HepG2 (cell line): Measurements from ENCODE around the gene MC1R. TPM values are rescaled to one million over a fixed set of nuclear protein-coding genes. Genes with fewer than 3 reads are reported as not detected.

Experiments used
- ATF4 ChIP-seq, 2 experiments: fragments of 450-650 bp in 1 of 2; sonication (generic) in 1 of 2; formaldehyde crosslinking; IDR thresholded peaks; 2 replicates each; pipeline versions ENCODE4 v1.5.0 to v1.8.0; 2020 to 2022; ENCODE audit warnings: mild to moderate bottlenecking in 1 of 2, missing genetic modification reagents in 1 of 2
- ELK4 ChIP-seq: sonication (generic); formaldehyde crosslinking; IDR thresholded peaks from 2 replicates; pipeline ENCODE4 v1.9.0; 2021; ENCODE audit warnings: missing genetic modification reagents, borderline replicate concordance
- GPN1 ChIP-seq: sonication (generic); formaldehyde crosslinking; IDR thresholded peaks from 2 replicates; pipeline ENCODE4 v1.5.1; 2020; ENCODE audit warnings: missing genetic modification reagents, borderline replicate concordance
- HBP1 ChIP-seq: IDR thresholded peaks from 2 replicates; pipeline ENCODE4 v1.6.1; 2016; ENCODE audit warnings: low read depth, control low read depth
- HMGXB3 ChIP-seq: sonication (generic); formaldehyde crosslinking; IDR thresholded peaks from 2 replicates; pipeline ENCODE4 v1.4.0; 2020; ENCODE audit warnings: missing genetic modification reagents, borderline replicate concordance
- HOXA7 ChIP-seq: sonication (generic); formaldehyde crosslinking; IDR thresholded peaks from 2 replicates; pipeline ENCODE4 v1.8.1; 2022; ENCODE audit warnings: mild to moderate bottlenecking, missing genetic modification reagents, moderate library complexity
- ISX ChIP-seq: sonication (generic); formaldehyde crosslinking; conservative IDR thresholded peaks from 2 replicates; pipeline ENCODE4 v1.5.0; 2020; ENCODE audit warnings: missing genetic modification reagents
- JUND ChIP-seq: sonication (generic); formaldehyde crosslinking; IDR thresholded peaks from 2 replicates; pipeline ENCODE4 v1.8.0; 2022; ENCODE audit warnings: mild to moderate bottlenecking, missing genetic modification reagents
- KAT2B ChIP-seq: fragments of 150-350 bp; IDR thresholded peaks from 2 replicates; pipeline ENCODE4 v1.6.1; 2014; ENCODE audit warnings: low read depth, low read length, borderline replicate concordance
- KDM5B ChIP-seq: sonication (generic); formaldehyde crosslinking; IDR thresholded peaks from 2 replicates; pipeline ENCODE4 v1.4.0; 2020; ENCODE audit warnings: missing genetic modification reagents, mild to moderate bottlenecking, borderline replicate concordance
- MIER2 ChIP-seq: IDR thresholded peaks from 2 replicates; pipeline ENCODE4 v1.6.1; 2016; ENCODE audit warnings: missing biosample characterization, missing genetic modification reagents
- MXD4 ChIP-seq: IDR thresholded peaks from 2 replicates; pipeline ENCODE4 v1.6.1; 2016; ENCODE audit warnings: mild to moderate bottlenecking, missing biosample characterization, missing genetic modification reagents
- NFIC ChIP-seq: IDR thresholded peaks from 2 replicates; pipeline ENCODE4 v1.6.1; 2012; ENCODE audit warnings: mild to moderate bottlenecking, low read length, inconsistent platforms
- SMAD1 ChIP-seq: sonication (generic); formaldehyde crosslinking; IDR thresholded peaks from 2 replicates; pipeline ENCODE4 v1.4.0; 2020; ENCODE audit warnings: missing genetic modification reagents, low read depth, mild to moderate bottlenecking, borderline replicate concordance
- SP140L ChIP-seq: sonication (generic); formaldehyde crosslinking; IDR thresholded peaks from 2 replicates; pipeline ENCODE4 v1.4.0; 2020; ENCODE audit warnings: missing genetic modification reagents, borderline replicate concordance
- SUZ12 ChIP-seq: fragments of 150-350 bp; IDR thresholded peaks from 2 replicates; pipeline ENCODE4 v1.6.1; 2014; ENCODE audit warnings: low read depth, low read length
- WIZ ChIP-seq: sonication (generic); formaldehyde crosslinking; IDR thresholded peaks from 2 replicates; pipeline ENCODE4 v1.5.1; 2020; ENCODE audit warnings: mild to moderate bottlenecking, missing genetic modification reagents
- ZKSCAN8 ChIP-seq: IDR thresholded peaks from 2 replicates; pipeline ENCODE4 v1.6.1; 2016; ENCODE audit warnings: borderline replicate concordance, missing genetic modification reagents, missing compliant biosample characterization
- ZMAT3 ChIP-seq: sonication (generic); formaldehyde crosslinking; conservative IDR thresholded peaks from 2 replicates; pipeline ENCODE4 v1.7.0; 2021; ENCODE audit warnings: missing genetic modification reagents
- ZNF563 ChIP-seq: sonication (generic); formaldehyde crosslinking; IDR thresholded peaks from 2 replicates; pipeline ENCODE4 v1.8.0; 2022; ENCODE audit warnings: mild to moderate bottlenecking, moderate library complexity, missing genetic modification reagents
- ZNF775 ChIP-seq: sonication (generic); formaldehyde crosslinking; IDR thresholded peaks from 2 replicates; pipeline ENCODE4 v1.4.0; 2020; ENCODE audit warnings: missing genetic modification reagents, mild to moderate bottlenecking, moderate library complexity, borderline replicate concordance
- ZNF782 ChIP-seq: sonication (generic); formaldehyde crosslinking; IDR thresholded peaks from 2 replicates; pipeline ENCODE4 v1.4.0; 2020; ENCODE audit warnings: missing genetic modification reagents, mild to moderate bottlenecking, borderline replicate concordance
- polyA plus RNA-seq, 8 experiments: library from polyadenylated mRNA; depleted of rRNA in 3 of 8; stranded (reverse) in 7 of 8; unstranded in 1 of 8; fragments of >200 nt; fragmentation: Illumina TruSeq in 4 of 8; extraction: Trizol in 4 of 8; gene quantifications; 2 replicates each; pipeline versions ENCODE4 v1.2.1 to v1.2.3, GENCODE V29; 2011 to 2016; ENCODE audit warnings: low read depth in 4 of 8, missing spikeins in 1 of 8, mixed read lengths in 1 of 8; ENCODE audit not compliant: insufficient read depth in 1 of 8
- total RNA-seq, 5 experiments: library from RNA; depleted of rRNA; stranded (reverse); fragments of >200 nt; fragmentation: Illumina TruSeq; extraction: Trizol; gene quantifications; 2 replicates each; pipeline ENCODE4 v1.2.3, GENCODE V29; 2016; ENCODE audit warnings: low read depth in 1 of 5

MC1R gene
- total and polyA plus RNA-seq, 2 of the 13 experiments (the other 11 are each of a cell fraction or from before 2014, with no cell fraction given): 9.1 to 14.8 TPM

- TF ChIP-seq SMAD1: 0 out of 2 replicates have a peak, but pooled peaks have one; percentile 44
- no peak for TF ChIP-seq WIZ (CRISPR knock-in tag)
- TF ChIP-seq ZNF563 (CRISPR knock-in tag): no peak
- TF ChIP-seq KAT2B: no peak
- TF ChIP-seq GPN1 (CRISPR knock-in tag): no peak
- TF ChIP-seq ZKSCAN8: no peak
- no peak for TF ChIP-seq HBP1
- TF ChIP-seq SP140L: no peak
- no peak for TF ChIP-seq ZMAT3 (CRISPR knock-in tag)
- no peak for TF ChIP-seq ZNF775 (CRISPR knock-in tag)
- no peak for TF ChIP-seq MXD4
- TF ChIP-seq KDM5B: no peak
- no peak for TF ChIP-seq ELK4 (CRISPR knock-in tag)
- no peak for TF ChIP-seq NFIC
- TF ChIP-seq JUND: no peak
- TF ChIP-seq ISX (CRISPR knock-in tag): no peak
- TF ChIP-seq ZNF782 (CRISPR knock-in tag): no peak
- no peak for TF ChIP-seq HMGXB3 (CRISPR knock-in tag)
- TF ChIP-seq HOXA7: no peak
- no peak for TF ChIP-seq MIER2 (CRISPR knock-in tag)
- peak in 1 of 2 experiments; percentile 28; a peak in 1 of 4 replicates for TF ChIP-seq ATF4 (CRISPR knock-in tag; IDR thresholded peaks at IDR 0.05)
- no peak for TF ChIP-seq SUZ12
Observed at GRCh38 chr16:89913408-89914387, 5.0 kb upstream of the MC1R start (continued).
